Left renal cortex interstitium (tissue), 4 donors: ENCODE results near the gene UBASH3B. TPM values are rescaled to one million over a fixed set of nuclear protein-coding genes. Genes with fewer than 3 reads are reported as not detected.
"Not testable (repeated sequence)": the region's sequence is repeated elsewhere in the genome, so short reads cannot be mapped to it uniquely, and the experiment has no call there.

Source experiments
- DNase-seq, 4 donors: peaks; one replicate each; pipeline ENCODE4 v3.0.0-alpha.2; 2013; ENCODE audit warnings: low read depth in 4 of 4, low spot score in 2 of 4, missing footprints in 1 of 4
- polyA plus RNA-seq, 4 donors: library from polyadenylated mRNA; unstranded; fragments of 120-200 nt; gene quantifications; one replicate each; pipeline ENCODE4 v1.2.1, GENCODE V29; 2013; ENCODE audit not compliant: insufficient read length in 4 of 4

UBASH3B gene
- polyA plus RNA-seq, 4 donors: 6.9 to 8.9 (median 7.3) TPM

- DNase-seq: no peak
Observed at GRCh38 chr11:122803716-122804115, 148.2 kb downstream of the UBASH3B start.

- no peak for DNase-seq
Observed at GRCh38 chr11:122804161-122804560, 148.6 kb downstream of the UBASH3B start.

GRCh38 chr11:122804796-122805195 is 149.3 kb downstream of the UBASH3B start:
- DNase-seq: no peak

GRCh38 chr11:122807731-122808477 is 152.4 kb downstream of the UBASH3B start:
- DNase-seq: no peak

GRCh38 chr11:122808478-122808869 is 153.0 kb downstream of the UBASH3B start:
- DNase-seq: no peak

GRCh38 chr11:122809866-122810265 is 154.3 kb downstream of the UBASH3B start:
- DNase-seq: no peak

- no peak for DNase-seq
Observed at GRCh38 chr11:122811721-122812120, 156.2 kb downstream of the UBASH3B start.

- no peak for DNase-seq
Observed at GRCh38 chr11:122812638-122813037, 157.1 kb downstream of the UBASH3B start.

GRCh38 chr11:122813176-122813893 is 157.8 kb downstream of the UBASH3B start:
- DNase-seq: no peak

- no peak for DNase-seq
Observed at GRCh38 chr11:122813894-122814270, 158.4 kb downstream of the UBASH3B start.

GRCh38 chr11:122814401-122814800 is 158.9 kb downstream of the UBASH3B start:
- DNase-seq: no peak

- no peak for DNase-seq
Observed at GRCh38 chr11:122815900-122816299, 160.4 kb downstream of the UBASH3B start.

- DNase-seq: no peak
Observed at GRCh38 chr11:122816761-122817520, 161.4 kb downstream of the UBASH3B start.

GRCh38 chr11:122820158-122820557 is 164.6 kb downstream of the UBASH3B start:
- no peak for DNase-seq

- no peak for DNase-seq
Observed at GRCh38 chr11:122821169-122821568, 165.6 kb downstream of the UBASH3B start.

- DNase-seq: no peak
Observed at GRCh38 chr11:122822241-122822640, 166.7 kb downstream of the UBASH3B start.

- no peak for DNase-seq
Observed at GRCh38 chr11:122823564-122823963, 168.0 kb downstream of the UBASH3B start.

GRCh38 chr11:122829371-122829770 is 173.8 kb downstream of the UBASH3B start:
- DNase-seq: not testable (repeated sequence)

GRCh38 chr11:122832297-122832696 is 176.8 kb downstream of the UBASH3B start:
- DNase-seq: not testable (repeated sequence)

GRCh38 chr11:122832721-122833470 is 177.4 kb downstream of the UBASH3B start:
- no peak for DNase-seq
